IPS-18a (cell line): Measurements from ENCODE around the gene SRCIN1.

Experiments used
- H3K27ac ChIP-seq: one replicate; pipeline ENCODE4 v1.5.1; 2013; ENCODE audit warnings: low read length
- H3K27me3 ChIP-seq: one replicate; pipeline ENCODE4 v1.6.1; 2013; ENCODE audit warnings: mild to moderate bottlenecking, low read length; ENCODE audit not compliant: control insufficient read depth, insufficient read depth
- H3K36me3 ChIP-seq: one replicate; pipeline ENCODE4 v1.6.1; 2013; ENCODE audit warnings: low read depth, low read length; ENCODE audit not compliant: control insufficient read depth
- H3K4me1 ChIP-seq: one replicate; pipeline ENCODE4 v1.6.1; 2013; ENCODE audit warnings: low read depth, low read length; ENCODE audit not compliant: control insufficient read depth
- H3K4me3 ChIP-seq: one replicate; pipeline ENCODE4 v1.5.1; 2013; ENCODE audit warnings: low read length
- H3K9ac ChIP-seq: one replicate; pipeline ENCODE4 v1.6.1; 2013; ENCODE audit warnings: mild to moderate bottlenecking, low read length, moderate library complexity
- H3K9me3 ChIP-seq: one replicate; pipeline ENCODE4 v1.6.1; 2013; ENCODE audit warnings: low read depth, low read length; ENCODE audit not compliant: control insufficient read depth

The SRCIN1 gene

GRCh38 chr17:38603786-38604478 is 1.8 kb downstream of the SRCIN1 start:
- H3K4me3 ChIP-seq, result peak overlapping the region; percentile 47
- H3K27ac ChIP-seq, result no peak overlapping the region
- H3K9me3 ChIP-seq, result no peaks in the 10 kb centered on the region
- H3K27me3 ChIP-seq, result peaks cover 47% of the 10 kb centered on the region
- peaks cover 55% of the 10 kb centered on the region for H3K4me1 ChIP-seq
- H3K36me3 ChIP-seq, result no peaks in the 10 kb centered on the region
- no peak overlapping the region for H3K9ac ChIP-seq

- Histone ChIP-seq H3K4me1 (peaks cover 51% of the 10 kb centered on the region), H3K9me3 (no peaks in the 10 kb centered on the region), H3K27ac (no peak overlapping the region), H3K27me3 (peaks cover 45% of the 10 kb centered on the region), H3K4me3 (no peak overlapping the region), H3K36me3 (no peaks in the 10 kb centered on the region), H3K9ac (no peak overlapping the region)
These were observed 2.6 kb downstream of the SRCIN1 start for GRCh38 chr17:38602956-38603785.

- Histone ChIP-seq H3K9ac (no peak overlapping the region), H3K27me3 (peaks cover 41% of the 10 kb centered on the region), H3K4me3 (peak overlapping the region; percentile 37), H3K27ac (no peak overlapping the region), H3K9me3 (no peaks in the 10 kb centered on the region), H3K4me1 (peaks cover 52% of the 10 kb centered on the region), H3K36me3 (no peaks in the 10 kb centered on the region)
These were observed 3.3 kb downstream of the SRCIN1 start for GRCh38 chr17:38602453-38602852.

GRCh38 chr17:38601539-38602351 is 4.0 kb downstream of the SRCIN1 start:
- peak overlapping the region; percentile 37 for H3K4me3 ChIP-seq
- no peak overlapping the region for H3K27ac ChIP-seq
- H3K27me3 ChIP-seq, result peaks cover 42% of the 10 kb centered on the region
- H3K4me1 ChIP-seq, result peaks cover 48% of the 10 kb centered on the region
- no peaks in the 10 kb centered on the region for H3K36me3 ChIP-seq
- H3K9me3 ChIP-seq, result no peaks in the 10 kb centered on the region
- no peak overlapping the region for H3K9ac ChIP-seq

- Histone ChIP-seq H3K4me1 (peaks cover 46% of the 10 kb centered on the region), H3K36me3 (no peaks in the 10 kb centered on the region), H3K27ac (no peak overlapping the region), H3K4me3 (no peak overlapping the region), H3K27me3 (peaks cover 43% of the 10 kb centered on the region), H3K9ac (no peak overlapping the region), H3K9me3 (no peaks in the 10 kb centered on the region)
These were observed 4.8 kb downstream of the SRCIN1 start for GRCh38 chr17:38600906-38601305.

- Histone ChIP-seq H3K4me3 (no peak overlapping the region), H3K4me1 (peaks cover 46% of the 10 kb centered on the region), H3K27me3 (peaks cover 43% of the 10 kb centered on the region), H3K9ac (no peak overlapping the region), H3K36me3 (no peaks in the 10 kb centered on the region), H3K27ac (no peak overlapping the region), H3K9me3 (no peaks in the 10 kb centered on the region)
These were observed 5.3 kb downstream of the SRCIN1 start for GRCh38 chr17:38600416-38600815.

- Histone ChIP-seq H3K36me3 (no peaks in the 10 kb centered on the region), H3K9me3 (no peaks in the 10 kb centered on the region), H3K27ac (no peak overlapping the region), H3K9ac (no peak overlapping the region), H3K4me3 (no peak overlapping the region), H3K4me1 (peaks cover 46% of the 10 kb centered on the region), H3K27me3 (peaks cover 38% of the 10 kb centered on the region)
These were observed 6.3 kb downstream of the SRCIN1 start for GRCh38 chr17:38599398-38599856.

GRCh38 chr17:38598995-38599394 is 6.8 kb downstream of the SRCIN1 start:
- no peak overlapping the region for H3K4me3 ChIP-seq
- no peak overlapping the region for H3K9ac ChIP-seq
- H3K9me3 ChIP-seq, result no peaks in the 10 kb centered on the region
- H3K4me1 ChIP-seq, result peaks cover 43% of the 10 kb centered on the region
- no peaks in the 10 kb centered on the region for H3K36me3 ChIP-seq
- peaks cover 33% of the 10 kb centered on the region for H3K27me3 ChIP-seq
- H3K27ac ChIP-seq, result no peak overlapping the region

GRCh38 chr17:38598536-38598935 is 7.2 kb downstream of the SRCIN1 start:
- peaks cover 40% of the 10 kb centered on the region for H3K4me1 ChIP-seq
- H3K36me3 ChIP-seq, result no peaks in the 10 kb centered on the region
- peaks cover 29% of the 10 kb centered on the region for H3K27me3 ChIP-seq
- H3K4me3 ChIP-seq, result no peak overlapping the region
- H3K27ac ChIP-seq, result no peak overlapping the region
- no peak overlapping the region for H3K9ac ChIP-seq
- H3K9me3 ChIP-seq, result no peaks in the 10 kb centered on the region

- no peaks in the 10 kb centered on the region for H3K9me3 ChIP-seq
- H3K4me1 ChIP-seq, result peaks cover 34% of the 10 kb centered on the region
- no peaks in the 10 kb centered on the region for H3K36me3 ChIP-seq
- no peak overlapping the region for H3K27ac ChIP-seq
- peaks cover 17% of the 10 kb centered on the region for H3K27me3 ChIP-seq
- no peak overlapping the region for H3K9ac ChIP-seq
- H3K4me3 ChIP-seq, result no peak overlapping the region
These were observed 8.4 kb downstream of the SRCIN1 start for GRCh38 chr17:38597375-38597774.

- Histone ChIP-seq H3K36me3 (no peaks in the 10 kb centered on the region), H3K27ac (no peak overlapping the region), H3K4me1 (peaks cover 28% of the 10 kb centered on the region), H3K27me3 (peaks cover 15% of the 10 kb centered on the region), H3K4me3 (no peak overlapping the region), H3K9me3 (no peaks in the 10 kb centered on the region), H3K9ac (no peak overlapping the region)
These were observed 9.1 kb downstream of the SRCIN1 start for GRCh38 chr17:38596651-38597050.
